ENCODE results near the gene LRRC28.

LRRC28 gene

DNA sequence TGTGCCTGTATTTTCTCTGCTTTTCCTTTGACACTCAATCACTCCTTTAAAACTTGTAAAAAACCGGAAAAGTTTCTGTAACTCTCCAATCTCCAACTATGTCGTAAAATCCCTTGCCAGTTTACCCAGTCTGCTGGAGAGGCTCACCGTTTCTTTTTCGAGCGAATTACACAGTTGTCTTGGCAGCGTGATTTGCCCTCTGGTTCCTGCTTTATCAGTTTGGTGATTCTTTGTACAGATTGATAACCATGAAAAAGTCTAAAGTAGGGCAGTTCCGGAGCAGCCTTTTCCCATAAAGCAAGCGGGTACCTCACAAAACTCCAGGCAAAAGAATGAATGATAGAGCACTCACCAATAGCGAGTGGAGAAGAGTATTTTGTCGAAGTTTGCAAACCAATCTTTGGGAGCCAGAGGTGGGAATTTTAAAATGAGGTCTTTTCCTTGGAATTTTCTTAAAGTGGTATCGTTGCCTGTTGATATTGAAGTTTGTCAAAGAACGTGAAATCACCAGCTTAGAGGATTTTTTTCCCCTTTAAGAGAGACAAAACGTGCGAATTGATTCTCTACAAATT, 1.9 kb upstream of the LRRC28 start, which contains the start of gene TTC23:
TTC23 (minus strand) TSS at position 312 of the 572 bp plus-strand sequence. CDS start 20,869 bp downstream, outside the sequence.
- peak; percentile 64 for DNase-seq (ENCODE audit: low spot score)

DNA sequence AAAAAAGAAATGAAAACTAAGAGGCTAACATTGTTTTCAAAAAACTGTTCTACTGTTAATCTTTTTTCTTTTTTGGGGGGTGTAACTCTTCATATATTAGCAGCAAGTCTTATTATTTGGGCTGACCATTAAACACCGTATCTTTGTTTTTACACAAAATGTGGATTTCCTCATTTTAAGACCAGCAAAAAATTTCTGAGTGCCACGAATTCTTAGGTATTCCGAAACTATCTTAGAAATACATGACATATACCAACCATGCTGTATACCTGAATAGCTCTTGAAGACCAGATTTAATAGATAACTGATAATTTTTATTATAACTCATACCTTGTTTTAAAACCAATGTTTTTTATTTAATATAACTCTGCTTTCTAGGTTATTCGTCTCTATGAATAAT, 1.3 kb upstream of the LRRC28 start:
- no peak for DNase-seq (ENCODE audit: low spot score)

DNA sequence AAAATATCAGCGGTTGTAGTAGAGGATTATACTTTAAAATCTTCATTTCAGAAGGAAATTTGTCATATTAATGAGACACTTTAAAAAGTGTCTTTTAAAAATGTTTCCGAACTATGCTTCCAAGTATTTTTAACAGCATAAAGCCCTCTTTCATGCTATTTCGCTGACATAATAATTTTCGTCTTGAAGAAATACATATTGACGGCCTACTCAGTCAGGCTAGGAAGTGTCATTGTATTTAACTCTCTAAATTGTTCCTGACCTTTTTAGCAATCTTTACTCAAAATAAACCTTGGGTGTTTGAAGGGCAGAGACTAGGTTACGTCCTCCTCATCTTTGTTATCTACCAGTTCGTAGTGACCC, 806 bp upstream of the LRRC28 start:
- DNase-seq (ENCODE audit: low spot score) = no peak

DNA sequence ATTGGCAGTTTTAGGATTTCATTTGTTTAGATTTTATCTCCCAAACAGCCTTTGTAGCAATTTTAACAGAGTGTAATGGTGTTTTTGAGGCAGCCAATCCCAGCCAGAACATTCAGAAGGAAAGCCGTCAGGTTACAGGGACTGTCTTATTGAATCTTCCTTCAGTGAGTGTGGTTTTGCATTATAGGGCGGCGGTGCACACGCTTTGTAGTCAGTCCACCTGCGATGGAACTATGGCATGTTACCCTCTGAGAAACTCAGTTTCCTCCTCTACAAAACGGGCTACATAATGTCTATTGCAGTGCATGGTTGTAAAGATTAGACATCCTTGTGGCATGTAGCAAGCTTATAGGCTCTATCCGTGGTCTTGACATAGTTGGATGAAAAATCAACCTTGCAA, 1.0 kb downstream of the LRRC28 start:
- DNase-seq (ENCODE audit: low spot score) = no peak

DNA sequence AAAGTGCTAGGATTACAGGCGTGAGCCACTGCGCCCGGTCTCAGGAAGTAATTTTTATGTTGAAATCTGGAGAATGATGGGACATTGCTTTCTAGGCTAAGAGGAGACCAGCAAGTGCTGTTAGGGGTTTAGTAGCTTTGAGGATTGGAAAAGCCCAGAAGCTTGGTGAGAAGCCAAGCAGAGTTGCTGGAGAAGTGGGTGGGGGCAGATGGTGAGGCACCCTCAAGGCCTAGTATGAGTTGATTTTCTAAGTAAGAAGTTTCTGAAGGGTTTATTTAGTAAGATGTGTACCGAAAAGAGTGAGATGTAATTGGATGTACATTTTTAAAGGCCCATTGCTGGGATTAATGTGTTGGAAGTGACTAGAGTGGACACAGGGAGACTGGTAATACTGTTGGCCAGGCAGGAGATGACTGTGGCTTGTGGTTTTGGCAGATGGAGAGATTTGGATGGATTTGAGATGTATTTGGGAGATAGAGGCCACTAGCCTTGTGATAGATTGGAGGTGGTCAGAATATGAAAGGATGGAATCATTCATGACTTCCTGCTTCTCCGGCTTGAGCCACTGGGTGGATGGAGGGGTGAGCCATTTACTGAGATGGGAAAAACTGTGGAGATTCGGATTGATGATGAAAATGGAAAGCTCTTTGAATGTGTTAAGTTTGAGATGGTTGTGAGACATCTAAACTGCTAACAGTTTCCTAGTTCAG, 2.3 kb downstream of the LRRC28 start:
- peak; percentile 83 for DNase-seq (ENCODE audit: low spot score)

DNA sequence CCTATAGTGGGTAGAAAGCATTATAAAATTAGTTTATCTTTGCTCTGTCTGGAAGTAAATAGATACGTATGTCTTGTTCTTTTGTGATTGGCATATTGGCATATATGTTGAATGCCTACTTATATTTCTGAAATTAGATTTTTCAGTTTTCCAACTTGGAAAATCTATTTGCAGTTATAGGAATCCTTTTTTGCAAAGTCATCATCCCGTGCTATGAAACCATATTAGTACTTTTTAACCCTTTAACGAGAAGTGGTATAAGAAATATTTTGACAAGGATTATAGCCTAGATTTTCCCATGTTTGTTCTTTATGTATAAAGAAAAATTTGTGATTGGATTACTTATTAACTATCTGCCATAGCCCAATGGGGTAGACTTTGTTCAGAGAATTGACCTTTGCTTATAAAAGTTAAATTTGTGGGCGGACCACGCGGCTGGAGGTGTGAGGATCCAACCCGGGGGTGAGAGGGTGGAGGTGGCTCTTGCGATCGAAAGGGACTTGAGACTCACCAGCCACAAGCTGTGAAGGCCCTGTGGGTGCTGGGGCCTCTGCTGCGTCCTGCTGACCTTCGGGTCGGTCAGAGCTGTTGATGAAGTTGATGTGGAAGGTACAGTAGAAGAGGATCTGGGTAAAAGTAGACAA, 5.9 kb downstream of the LRRC28 start:
- DNase-seq (ENCODE audit: low spot score) = no peak

DNA sequence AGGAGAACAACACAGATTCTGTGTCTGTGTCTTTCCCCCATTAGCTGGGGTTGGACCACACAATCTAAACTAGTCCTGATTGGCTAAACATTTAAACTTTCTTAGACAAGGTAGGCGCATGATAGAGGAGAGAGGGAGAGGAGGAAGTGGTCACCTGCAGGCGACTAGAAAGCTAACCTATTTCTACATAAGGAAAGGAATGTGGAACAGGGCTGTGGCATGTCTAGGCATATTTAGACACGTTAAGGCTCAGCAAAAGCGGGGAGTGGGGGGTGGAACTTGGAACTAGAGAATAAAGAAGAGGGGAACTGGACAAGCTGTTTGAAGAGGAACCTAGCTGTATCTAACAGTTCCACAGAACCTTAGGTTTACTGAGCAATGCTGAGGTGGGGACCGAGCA, 12.8 kb downstream of the LRRC28 start:
- DNase-seq (ENCODE audit: low spot score) = no peak

DNA sequence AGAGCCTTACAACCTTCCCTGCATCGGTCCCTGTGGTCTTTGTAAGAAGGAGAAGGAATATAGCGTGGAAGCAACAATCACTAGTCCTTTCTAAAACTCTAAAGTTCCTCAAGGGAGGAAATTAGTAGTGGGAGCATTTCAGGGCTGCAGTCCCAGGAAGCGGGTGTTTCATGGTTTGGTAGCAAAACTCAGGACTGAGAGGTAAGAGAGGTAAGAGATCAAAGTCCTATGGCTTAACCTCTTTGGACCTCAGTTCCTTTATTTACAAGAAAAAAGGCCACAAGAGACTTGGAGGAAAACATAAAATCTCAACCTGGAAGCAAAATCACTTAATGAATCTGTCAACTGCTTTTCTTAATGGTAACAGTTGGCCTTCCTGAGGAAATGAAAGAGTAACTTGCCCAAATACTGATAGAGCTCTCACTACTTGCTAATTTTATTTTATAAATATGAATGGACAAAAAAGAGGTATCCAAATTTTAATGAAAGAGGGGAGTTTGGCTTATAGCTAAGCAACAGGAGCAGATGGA, 14.3 kb downstream of the LRRC28 start:
- DNase-seq (ENCODE audit: low spot score) = no peak

DNA sequence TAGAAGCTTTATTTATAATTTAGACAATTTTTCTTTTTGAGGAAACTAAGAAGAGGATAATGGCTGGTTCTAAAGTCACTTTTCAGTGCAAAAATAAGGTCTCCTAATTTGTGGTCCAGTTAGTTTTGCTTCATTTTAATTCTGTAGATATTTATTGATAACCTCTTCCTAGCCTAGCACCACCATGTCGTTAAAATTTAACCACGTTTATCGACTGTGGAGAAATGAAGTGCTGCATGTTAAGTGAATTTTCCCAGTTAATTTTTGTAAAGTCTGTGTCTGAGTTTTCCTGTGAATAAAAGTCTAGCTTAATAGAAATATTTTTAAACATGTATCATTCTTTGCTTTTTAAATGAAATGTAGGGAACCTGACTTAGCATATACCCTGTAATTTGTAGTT, 16.7 kb downstream of the LRRC28 start:
- no peak for DNase-seq (ENCODE audit: low spot score)

DNA sequence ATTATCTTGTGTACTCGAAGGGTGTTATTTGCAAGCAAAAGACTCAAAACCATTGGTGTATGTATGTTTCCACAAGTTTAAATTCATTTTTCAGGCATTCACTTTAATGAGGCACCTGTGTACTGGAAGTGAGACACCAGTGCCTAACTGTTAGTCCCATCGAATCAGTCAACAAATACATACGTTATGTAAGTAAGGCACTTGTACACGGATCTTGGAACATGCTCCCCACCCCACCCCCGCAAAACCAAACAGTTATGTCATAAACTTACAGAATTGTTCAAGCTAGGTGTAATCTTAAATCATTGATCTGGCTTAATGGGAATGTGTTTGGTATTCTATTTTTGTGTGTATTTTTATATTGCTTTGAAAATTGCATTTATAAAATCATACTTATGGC, 17.1 kb downstream of the LRRC28 start:
- no peak for DNase-seq (ENCODE audit: low spot score)

DNA sequence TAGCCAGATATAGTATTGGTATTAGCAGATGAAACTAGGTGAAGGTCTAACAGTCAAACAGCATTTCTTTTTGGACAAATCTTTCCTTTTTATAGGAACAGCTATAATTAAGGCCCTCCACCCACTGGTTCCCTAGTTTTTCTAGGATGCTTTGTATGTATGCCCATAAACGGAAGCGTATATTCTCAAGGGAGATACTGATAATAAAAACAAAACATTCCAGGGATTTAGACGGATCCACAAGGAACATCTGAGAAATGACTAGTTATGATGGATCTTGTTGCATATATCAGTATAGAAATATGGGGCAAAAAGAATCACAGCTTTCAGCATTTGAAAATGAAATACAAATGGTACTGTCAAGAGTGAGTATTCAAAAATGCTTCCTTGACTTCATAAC, 22.5 kb downstream of the LRRC28 start:
- no peak for DNase-seq (ENCODE audit: low spot score)

DNA sequence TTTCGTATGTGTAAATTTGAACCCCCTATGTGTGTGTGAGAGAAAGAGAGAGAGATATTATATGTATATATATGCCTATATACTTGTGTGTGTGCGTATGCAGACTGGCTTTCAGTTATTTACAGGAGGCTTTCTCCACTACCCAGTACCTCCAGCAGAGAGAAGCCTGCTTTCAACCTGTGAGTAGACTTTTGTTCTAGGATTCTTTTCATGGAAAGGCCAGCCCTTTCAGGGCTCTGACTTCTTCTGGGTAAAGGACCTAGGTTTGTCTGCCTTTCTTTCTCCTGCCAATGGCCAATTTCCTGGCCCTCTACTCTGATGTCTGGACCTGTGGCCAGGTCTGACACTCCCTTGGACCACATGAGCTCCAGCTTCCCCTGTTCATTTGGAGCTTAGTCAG, 23.8 kb downstream of the LRRC28 start:
- no peak for DNase-seq (ENCODE audit: low spot score)

DNA sequence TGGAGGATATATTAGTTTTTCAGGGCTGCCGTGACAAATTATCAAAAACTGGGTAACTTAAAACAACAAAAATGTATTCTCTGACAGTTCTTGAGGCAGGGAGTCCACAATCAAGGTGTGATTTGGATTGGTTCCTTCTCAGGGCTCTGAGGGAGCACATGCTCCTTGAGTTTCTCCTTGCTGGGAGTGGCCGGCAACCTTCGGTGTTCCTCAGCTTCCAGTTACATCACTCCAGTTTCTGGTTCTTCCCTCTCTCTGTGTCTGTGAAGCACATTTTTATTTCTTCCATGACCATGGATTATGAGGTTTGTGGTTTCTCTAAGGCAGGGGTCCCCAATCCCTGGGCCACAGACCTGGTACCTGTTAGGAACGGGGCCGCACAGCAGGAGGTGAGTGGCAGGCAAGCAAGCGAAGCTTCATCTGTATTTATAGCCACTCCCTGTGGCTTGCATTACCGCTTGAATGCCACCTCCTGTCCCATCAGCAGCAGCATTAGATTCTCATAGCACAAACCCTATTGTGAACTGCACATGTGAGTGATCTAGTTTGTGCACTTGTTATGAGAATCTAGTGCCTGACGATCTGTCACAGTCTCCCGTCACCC, 24.3 kb downstream of the LRRC28 start:
- DNase-seq (ENCODE audit: low spot score) = no peak

DNA sequence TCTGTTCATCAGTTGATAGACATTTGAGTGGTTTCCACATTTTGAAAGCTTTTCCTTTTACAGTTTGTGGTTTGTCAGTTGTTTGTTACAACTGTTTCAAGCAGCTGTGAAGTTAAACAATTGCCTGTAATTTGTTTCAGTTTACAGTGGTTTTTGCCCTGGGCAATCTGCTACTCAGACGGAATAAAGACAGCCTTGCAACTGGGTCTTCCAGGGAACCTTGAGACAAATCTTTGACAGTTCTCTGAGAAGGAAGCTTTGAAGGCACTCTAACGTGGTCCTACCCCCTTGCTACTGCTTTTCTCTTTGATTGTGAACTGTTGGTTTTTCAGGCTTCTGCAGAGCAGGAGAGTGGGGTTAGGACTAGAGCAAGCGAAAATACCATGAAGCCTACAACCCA, 28.0 kb downstream of the LRRC28 start:
- DNase-seq (ENCODE audit: low spot score) = no peak

DNA sequence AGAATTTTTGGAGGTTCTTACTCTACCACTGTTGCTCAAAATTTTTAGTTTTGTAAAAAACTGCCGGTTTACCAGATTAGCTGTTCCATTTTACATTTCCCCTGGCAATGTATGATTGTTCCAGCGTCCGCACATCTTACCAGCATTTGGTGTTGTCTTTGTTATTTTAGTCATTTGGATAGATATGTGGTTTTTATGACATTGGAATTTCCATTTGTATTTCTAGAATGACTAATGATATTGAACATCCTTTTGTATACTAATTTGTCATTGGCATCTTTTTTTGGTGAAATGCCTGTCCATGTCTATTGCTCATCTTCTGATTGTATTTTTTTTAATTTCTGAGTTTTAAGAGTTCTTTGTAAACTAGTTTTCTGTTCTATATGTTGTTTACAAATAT, 28.5 kb downstream of the LRRC28 start:
- no peak for DNase-seq (ENCODE audit: low spot score)

DNA sequence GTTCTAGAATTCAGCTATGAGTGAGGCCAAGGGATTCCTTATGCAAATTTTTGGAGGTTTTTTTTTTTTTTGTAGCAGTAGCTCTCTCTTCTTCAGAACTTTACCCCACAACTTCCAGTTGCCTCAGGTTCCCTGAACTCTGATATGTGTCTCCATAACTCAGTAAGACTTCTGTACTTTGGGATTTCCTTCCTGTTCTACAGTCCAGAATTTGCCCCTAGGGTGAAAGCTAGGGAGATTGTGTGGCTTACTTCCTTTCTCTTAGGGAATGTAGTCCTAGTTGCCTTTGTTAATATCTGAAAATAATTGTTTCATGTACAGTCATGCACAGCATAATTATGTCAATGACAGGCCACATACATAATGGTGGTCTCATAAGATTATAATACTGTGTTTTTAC, 30.8 kb downstream of the LRRC28 start:
- DNase-seq (ENCODE audit: low spot score) = no peak

DNA sequence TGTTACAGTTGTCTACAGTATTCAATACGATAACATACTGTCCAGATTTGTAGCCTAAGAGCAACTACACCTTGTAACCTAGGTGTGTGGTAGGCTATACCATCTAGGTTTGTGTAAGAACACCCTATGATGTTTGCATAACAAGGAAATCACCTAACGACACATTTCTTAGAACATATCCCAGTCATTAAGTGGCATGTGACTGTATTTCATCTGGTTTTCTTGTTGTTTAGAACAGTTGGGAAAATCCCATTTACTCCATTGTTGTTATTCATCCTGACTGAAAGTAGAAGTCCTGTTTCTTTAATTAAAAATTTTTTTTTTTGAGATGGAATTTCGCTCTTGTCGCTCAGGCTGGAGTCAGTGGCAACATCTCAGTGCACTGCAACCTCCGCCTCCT, 31.3 kb downstream of the LRRC28 start:
- no peak for DNase-seq (ENCODE audit: low spot score)

DNA sequence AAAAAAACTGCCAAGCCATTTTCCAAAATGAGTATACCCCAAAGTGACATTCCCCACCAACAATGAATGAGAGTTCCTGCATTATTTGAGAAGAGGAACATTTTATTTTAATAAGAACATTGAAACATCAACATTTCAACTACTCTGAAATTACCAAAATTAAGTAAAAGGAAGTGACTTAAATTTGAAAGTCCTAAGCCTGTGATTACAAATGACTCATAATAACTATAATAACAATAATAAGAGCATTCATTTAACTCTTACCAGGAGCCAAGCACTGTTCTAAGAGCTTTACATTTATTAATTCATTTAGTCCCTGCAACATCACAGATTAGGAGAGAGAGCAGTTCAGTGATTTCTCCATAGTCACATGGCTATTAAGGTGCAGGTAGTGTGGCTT, 32.4 kb downstream of the LRRC28 start:
- DNase-seq (ENCODE audit: low spot score) = no peak

DNA sequence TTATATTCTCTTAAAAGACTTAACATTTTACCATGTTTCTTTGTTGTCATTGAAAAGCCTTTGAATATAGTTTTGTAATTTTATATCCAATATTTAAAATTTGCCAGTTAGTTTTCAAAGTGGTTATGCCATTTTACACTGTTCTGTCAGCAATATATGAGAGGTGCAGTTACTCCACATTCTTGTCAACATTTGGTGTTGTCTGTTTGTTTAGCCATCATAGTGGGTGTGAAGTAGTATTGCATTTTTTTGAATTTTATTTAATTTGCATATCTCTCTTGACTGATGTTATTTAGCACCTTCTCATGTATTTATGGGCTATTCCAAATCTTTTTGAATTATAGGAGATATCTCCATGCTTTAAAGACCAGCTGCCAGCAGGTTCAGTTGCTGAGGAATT, 40.4 kb downstream of the LRRC28 start:
- DNase-seq (ENCODE audit: low spot score) = no peak

DNA sequence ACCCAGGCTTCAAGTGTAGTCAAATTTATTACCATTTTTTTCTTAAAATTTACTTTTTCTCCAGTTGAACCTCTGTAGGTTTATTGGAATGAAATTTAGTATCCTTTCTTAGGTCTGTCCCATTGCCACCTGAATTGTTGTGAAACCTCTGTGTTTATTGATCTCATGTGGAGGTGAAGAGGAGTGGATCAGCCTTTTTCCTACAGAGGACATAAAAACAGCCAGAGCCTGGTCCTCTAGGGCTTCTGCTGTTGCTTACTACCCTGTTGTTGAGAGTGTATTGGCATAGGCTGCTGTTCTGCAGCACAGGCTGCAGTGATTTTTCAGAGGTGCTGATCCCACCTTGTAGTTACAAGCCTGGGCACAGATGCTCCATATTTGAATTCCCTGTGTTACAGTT, 44.6 kb downstream of the LRRC28 start:
- DNase-seq (ENCODE audit: low spot score) = no peak

DNA sequence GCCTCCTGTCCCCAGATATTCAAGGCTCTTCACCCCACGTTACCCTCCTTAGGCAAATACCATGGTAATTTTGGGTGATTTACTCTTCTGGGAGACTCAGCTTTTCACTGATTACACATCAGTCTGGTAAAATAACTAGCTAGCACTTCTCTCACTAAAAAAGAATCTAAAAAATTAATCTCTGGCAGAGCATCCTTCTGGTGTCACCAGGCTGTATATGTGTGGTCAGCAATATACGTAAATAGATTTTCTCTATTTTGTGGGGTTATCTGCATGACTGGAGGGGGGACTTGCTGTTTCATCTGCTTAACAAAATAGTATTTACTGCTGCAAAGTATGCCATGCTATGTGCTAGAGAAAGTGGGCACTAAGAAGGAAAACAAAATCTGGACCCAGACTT, 45.1 kb downstream of the LRRC28 start:
- peak; percentile 26 for DNase-seq (ENCODE audit: low spot score)

DNA sequence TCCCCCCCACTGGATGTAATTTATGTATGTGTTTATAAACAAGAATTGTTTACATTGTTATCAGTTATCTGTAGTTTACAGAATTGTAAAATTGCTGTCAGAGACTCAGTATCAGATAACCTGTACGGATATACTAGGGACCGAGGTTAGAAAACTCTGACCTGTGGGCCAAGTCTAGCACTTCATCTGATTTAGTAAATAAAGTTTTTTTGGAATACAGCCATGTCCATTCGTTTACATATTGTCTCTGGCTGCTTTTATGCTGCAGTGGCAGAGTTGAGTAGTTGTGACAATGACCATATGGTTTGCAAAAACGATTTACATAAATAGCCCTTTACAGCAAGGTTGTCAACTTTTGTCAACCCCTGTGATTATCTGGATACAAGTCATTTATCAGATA, 52.6 kb downstream of the LRRC28 start:
- DNase-seq (ENCODE audit: low spot score) = no peak
